CD4-positive, alpha-beta T cell (primary cell): ENCODE data around the gene SCNN1G. TPM values are rescaled to one million over a fixed set of nuclear protein-coding genes. Genes with fewer than 3 reads are reported as not detected.

Experiments used
- ATAC-seq: fragments of 200-7000 bp; cut with Tn5 transposase; one replicate; pipeline ENCODE4 v1.10.0; 2022; ENCODE audit warnings: mild to moderate bottlenecking; ENCODE audit not compliant: poor library complexity
- CTCF ChIA-PET: fragments of 350-600 bp; sonication (Branson Sonifier 250); formaldehyde crosslinking; loops from one replicate; lab custom pipeline; 2021; ENCODE audit warnings: antibody characterized with exemption, inconsistent platforms; lab: Charles Lee
- POLR2A ChIA-PET: fragments of 350-600 bp; sonication (Branson Sonifier 250); formaldehyde crosslinking; loops from one replicate; lab custom pipeline; 2021; ENCODE audit warnings: antibody characterized with exemption, inconsistent platforms; lab: Charles Lee
- DNase-seq, 14 experiments: peaks; one replicate each; pipeline ENCODE4 v3.0.0-alpha.2; 2013 to 2020; ENCODE audit warnings: mixed read lengths in 2 of 14
- H3K27ac ChIP-seq, 2 donors: one replicate each; pipeline versions ENCODE4 v1.5.1 to v1.7.0; 2013; ENCODE audit warnings: low read length in 2 of 2, low read depth in 1 of 2, mild to moderate bottlenecking in 1 of 2
- H3K27me3 ChIP-seq, 2 experiments: 1 replicate in 1 of 2; 2 replicates in 1 of 2; pipeline versions ENCODE4 v1.6.1 to v1.7.0; 2013; ENCODE audit warnings: low read length in 2 of 2, control low read depth in 1 of 2, mild to moderate bottlenecking in 1 of 2, moderate library complexity in 1 of 2; ENCODE audit not compliant: insufficient read depth in 2 of 2, control insufficient read depth in 1 of 2
- H3K36me3 ChIP-seq: one replicate; pipeline ENCODE4 v1.6.1; 2013; ENCODE audit warnings: low read length, control low read depth; ENCODE audit not compliant: insufficient read depth
- H3K4me1 ChIP-seq: one replicate; pipeline ENCODE4 v1.6.1; 2013; ENCODE audit warnings: low read length, control low read depth; ENCODE audit not compliant: insufficient read depth
- H3K4me3 ChIP-seq: one replicate; pipeline ENCODE4 v1.5.1; 2013; ENCODE audit warnings: mild to moderate bottlenecking, low read length, moderate library complexity
- H3K9me3 ChIP-seq, 2 experiments: 1 replicate in 1 of 2; 2 replicates in 1 of 2; pipeline versions ENCODE4 v1.6.1 to v1.7.0; 2013; ENCODE audit warnings: low read length in 2 of 2, mild to moderate bottlenecking in 2 of 2, control low read depth in 1 of 2, moderate library complexity in 1 of 2; ENCODE audit not compliant: control insufficient read depth in 1 of 2, insufficient read depth in 1 of 2
- H3K27ac Mint-ChIP-seq: one replicate; pipeline ENCODE4 v1.8.0; 2020; ENCODE audit warnings: mixed read lengths
- H3K27me3 Mint-ChIP-seq: one replicate; pipeline ENCODE4 v1.8.0; 2021; ENCODE audit warnings: mixed read lengths
- H3K36me3 Mint-ChIP-seq: one replicate; pipeline ENCODE4 v1.8.0; 2021; ENCODE audit warnings: low read depth, mixed read lengths
- H3K4me1 Mint-ChIP-seq: one replicate; pipeline ENCODE4 v1.8.0; 2021; ENCODE audit warnings: low read depth, mixed read lengths
- H3K4me3 Mint-ChIP-seq: one replicate; pipeline ENCODE4 v1.8.0; 2020; ENCODE audit warnings: mild to moderate bottlenecking, mixed read lengths
- H3K9me3 Mint-ChIP-seq: one replicate; pipeline ENCODE4 v1.8.0; 2020; ENCODE audit warnings: mixed read lengths
- intact Hi-C, 2 experiments: fragments of 100-400 bp; cut with DNase I in 1 of 2; cut with micrococcal nuclease in 1 of 2; formaldehyde crosslinking; loops; one replicate each; pipeline versions ENCODE4 v1.15.1 to v1.9.0; 2023 to 2025; cut with DNase I, micrococcal nuclease
- total RNA-seq, 174 experiments: library from RNA in 2 of 174; stranded (reverse) in 2 of 174; gene quantifications; one replicate each; pipeline ENCODE4 v1.2.3 and lab custom pipeline; 2021 to 2026
- TF ChIP-seq, protein P1 (sequence below): fragments of 200-600 bp; IDR thresholded peaks from one replicate; pipeline ENCODE4 v1.8.0; 2022; ENCODE audit warnings: antibody characterized with exemption, mild to moderate bottlenecking

SCNN1G gene
- total RNA-seq, 2 experiments from 2014 or later: not detected

DNA sequence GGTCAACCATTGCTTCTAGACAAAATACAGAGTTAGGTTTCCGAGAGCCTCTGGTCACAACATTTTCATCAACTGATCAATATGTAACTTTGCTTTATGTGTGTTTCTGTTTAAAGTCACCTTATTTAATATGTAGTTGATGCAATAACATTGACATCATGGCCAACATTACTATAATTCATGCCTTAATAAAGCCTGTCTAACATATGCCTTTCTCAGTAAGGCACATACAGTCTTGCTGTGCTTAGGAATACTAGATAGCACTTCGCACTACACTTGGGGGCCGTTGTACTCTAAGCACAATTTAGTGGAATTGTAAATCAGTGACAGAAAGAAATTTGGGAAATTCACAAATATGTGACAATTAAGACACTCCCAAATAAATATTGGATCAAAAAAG lies 9.6 kb upstream of the SCNN1G start:
- TF ChIP-seq, protein P1, sequence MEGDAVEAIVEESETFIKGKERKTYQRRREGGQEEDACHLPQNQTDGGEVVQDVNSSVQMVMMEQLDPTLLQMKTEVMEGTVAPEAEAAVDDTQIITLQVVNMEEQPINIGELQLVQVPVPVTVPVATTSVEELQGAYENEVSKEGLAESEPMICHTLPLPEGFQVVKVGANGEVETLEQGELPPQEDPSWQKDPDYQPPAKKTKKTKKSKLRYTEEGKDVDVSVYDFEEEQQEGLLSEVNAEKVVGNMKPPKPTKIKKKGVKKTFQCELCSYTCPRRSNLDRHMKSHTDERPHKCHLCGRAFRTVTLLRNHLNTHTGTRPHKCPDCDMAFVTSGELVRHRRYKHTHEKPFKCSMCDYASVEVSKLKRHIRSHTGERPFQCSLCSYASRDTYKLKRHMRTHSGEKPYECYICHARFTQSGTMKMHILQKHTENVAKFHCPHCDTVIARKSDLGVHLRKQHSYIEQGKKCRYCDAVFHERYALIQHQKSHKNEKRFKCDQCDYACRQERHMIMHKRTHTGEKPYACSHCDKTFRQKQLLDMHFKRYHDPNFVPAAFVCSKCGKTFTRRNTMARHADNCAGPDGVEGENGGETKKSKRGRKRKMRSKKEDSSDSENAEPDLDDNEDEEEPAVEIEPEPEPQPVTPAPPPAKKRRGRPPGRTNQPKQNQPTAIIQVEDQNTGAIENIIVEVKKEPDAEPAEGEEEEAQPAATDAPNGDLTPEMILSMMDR: no peak
- H3K27ac ChIP-seq: no peak overlapping the region
- no peaks in the 10 kb centered on the region for H3K36me3 Mint-ChIP-seq
- no peaks in the 10 kb centered on the region for H3K4me1 Mint-ChIP-seq
- H3K27me3 ChIP-seq: peaks cover 21 to 25% of the 10 kb centered on the region in 2 experiments
- H3K9me3 ChIP-seq: no peaks in the 10 kb centered on the region
- no peaks in the 10 kb centered on the region for H3K36me3 ChIP-seq
- H3K4me3 ChIP-seq: no peak overlapping the region
- H3K27ac Mint-ChIP-seq: no peak overlapping the region
- no peak for ATAC-seq
- H3K4me3 Mint-ChIP-seq: no peak overlapping the region
- H3K4me1 ChIP-seq: no peaks in the 10 kb centered on the region
- H3K9me3 Mint-ChIP-seq: no peaks in the 10 kb centered on the region
- intact Hi-C loops: no loop called here
- peaks cover 76% of the 10 kb centered on the region for H3K27me3 Mint-ChIP-seq
- DNase-seq: no peak
- CTCF ChIA-PET: no interaction called here
- POLR2A ChIA-PET: no interaction called here

DNA sequence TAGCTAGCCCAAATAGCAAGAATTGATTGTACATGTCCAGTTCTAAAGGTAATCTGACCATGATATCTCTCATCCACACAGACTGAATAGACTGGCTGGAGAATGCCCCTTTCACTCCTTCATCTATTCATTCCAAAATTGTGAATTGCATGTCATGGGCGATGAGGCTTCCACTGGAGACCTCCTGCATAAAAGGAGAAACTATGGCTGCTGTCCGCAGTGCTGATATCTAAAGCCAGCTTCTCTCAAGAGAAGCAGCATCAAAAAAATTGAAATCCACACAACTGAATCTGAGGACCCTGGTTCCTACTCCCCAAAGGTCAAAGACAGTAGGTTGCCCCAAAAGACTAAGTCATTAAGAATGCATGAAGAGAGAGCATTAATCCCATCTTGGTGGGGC lies 7.9 kb upstream of the SCNN1G start:
- Histone ChIP-seq H3K9me3 (no peaks in the 10 kb centered on the region), H3K36me3 (no peaks in the 10 kb centered on the region), H3K27me3 (peaks cover 33 to 36% of the 10 kb centered on the region in 2 experiments), H3K27ac (no peak overlapping the region), H3K4me1 (no peaks in the 10 kb centered on the region), H3K4me3 (no peak overlapping the region)
- H3K4me1 Mint-ChIP-seq: no peaks in the 10 kb centered on the region
- no peaks in the 10 kb centered on the region for H3K9me3 Mint-ChIP-seq
- ATAC-seq (no peak), DNase-seq (no peak)
- ChIA-PET CTCF (interaction anchor here (0.5 kb wide), 1 partner anchor 40 kb away, joined by 3 read pairs; no protein-coding TSS in a partner anchor), POLR2A (interaction anchor here (0.6 kb wide), 1 partner anchor 47 kb away, joined by 5 read pairs; no protein-coding TSS in a partner anchor)
- no peak overlapping the region for H3K4me3 Mint-ChIP-seq
- peaks cover 86% of the 10 kb centered on the region for H3K27me3 Mint-ChIP-seq
- intact Hi-C loops: no loop called here
- no peaks in the 10 kb centered on the region for H3K36me3 Mint-ChIP-seq
- TF ChIP-seq, protein P1: no peak
- H3K27ac Mint-ChIP-seq: no peak overlapping the region

DNA sequence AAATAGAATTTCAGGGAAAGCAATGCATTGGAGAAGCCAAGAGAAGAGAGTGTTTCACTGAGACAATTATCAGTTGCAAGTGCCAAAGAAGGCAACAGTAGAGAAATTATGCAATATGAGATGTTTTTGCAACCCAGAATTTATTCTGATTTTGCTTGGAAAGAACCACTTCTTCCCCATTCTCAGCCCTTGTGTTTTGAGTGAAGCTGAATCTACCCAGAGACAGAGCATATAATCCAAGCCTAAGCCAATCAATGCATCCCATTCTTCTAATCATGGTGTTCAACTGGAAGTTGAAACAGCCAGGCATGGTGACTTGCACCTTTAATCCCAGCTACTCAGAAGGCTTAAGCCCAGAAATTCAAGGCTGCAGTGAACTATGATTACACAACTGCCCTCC lies 6.9 kb upstream of the SCNN1G start:
- H3K27ac ChIP-seq: no peak overlapping the region
- H3K36me3 Mint-ChIP-seq: no peaks in the 10 kb centered on the region
- TF ChIP-seq, protein P1: no peak
- ATAC-seq: no peak
- H3K4me3 Mint-ChIP-seq: no peak overlapping the region
- no peaks in the 10 kb centered on the region for H3K4me1 Mint-ChIP-seq
- no peak overlapping the region for H3K4me3 ChIP-seq
- H3K36me3 ChIP-seq: no peaks in the 10 kb centered on the region
- intact Hi-C loops: no loop called here
- CTCF ChIA-PET: no interaction called here
- no peaks in the 10 kb centered on the region for H3K9me3 Mint-ChIP-seq
- H3K27me3 ChIP-seq: peaks cover 38% of the 10 kb centered on the region in 2 experiments
- DNase-seq: no peak
- no peaks in the 10 kb centered on the region for H3K9me3 ChIP-seq
- POLR2A ChIA-PET: no interaction called here
- no peaks in the 10 kb centered on the region for H3K4me1 ChIP-seq
- no peak overlapping the region for H3K27ac Mint-ChIP-seq
- H3K27me3 Mint-ChIP-seq: peaks cover 83% of the 10 kb centered on the region
